Stomach (tissue), 4 donors: Measurements from ENCODE around the gene CYTIP.

ENCODE experiments used
- CTCF ChIP-seq, 7 experiments: fragments of 450-650 bp in 4 of 7; fragments of 200-600 bp in 3 of 7; sonication (generic) in 3 of 7; IDR thresholded peaks; one replicate each; pipeline ENCODE4 v1.5.1; 2016 to 2019; ENCODE audit warnings: antibody characterized with exemption in 7 of 7, control low read depth in 2 of 7, mild to moderate bottlenecking in 1 of 7
- EP300 ChIP-seq: sonication (generic); formaldehyde crosslinking; IDR thresholded peaks from one replicate; pipeline ENCODE4 v1.6.1; 2017; ENCODE audit warnings: antibody characterized with exemption
- POLR2A ChIP-seq, 4 donors: fragments of 450-650 bp; IDR thresholded peaks; one replicate each; pipeline ENCODE4 v1.6.1; 2016; ENCODE audit warnings: antibody characterized with exemption in 4 of 4, control low read depth in 2 of 4, mild to moderate bottlenecking in 1 of 4, moderate library complexity in 1 of 4

DNA sequence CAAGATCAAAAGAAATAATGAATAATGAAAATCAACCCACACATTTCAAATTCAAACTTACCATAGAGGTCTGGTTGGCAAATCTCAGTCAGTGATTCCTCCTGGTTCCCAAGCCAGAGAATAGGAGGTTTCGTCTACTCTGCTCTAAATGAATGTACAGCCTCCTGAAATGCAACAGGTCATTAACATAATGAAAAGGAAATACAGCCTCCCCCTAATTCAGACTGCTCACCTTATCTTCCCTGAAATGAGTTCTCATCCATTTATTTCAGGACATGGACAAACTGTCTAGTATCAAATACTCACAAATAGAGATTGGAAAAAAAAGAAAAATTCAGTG lies 43.4 kb upstream of the CYTIP start:
- TF ChIP-seq CTCF (IDR thresholded peaks at IDR 0.05) (no peak), POLR2A (IDR thresholded peaks at IDR 0.05) (no peak), EP300 (no peak)
